H1 (cell line): Measurements from ENCODE around the gene CACNA1A.

Experiments used
- BCL11A ChIP-seq, 2 experiments: IDR thresholded peaks; one replicate each; pipeline ENCODE4 v1.6.1; 2011; ENCODE audit warnings: low read depth in 2 of 2, low read length in 2 of 2, mild to moderate bottlenecking in 2 of 2
- CHD2 ChIP-seq: IDR thresholded peaks from 2 replicates; pipeline ENCODE4 v1.6.1; 2012; ENCODE audit warnings: low read length, improper control_type of control experiment
- CTCF ChIP-seq, 3 experiments: IDR thresholded peaks; 1 replicate in 2 of 3; 2 replicates in 1 of 3; pipeline versions ENCODE4 v1.5.1 to v1.6.1; 2011; ENCODE audit warnings: low read length in 3 of 3, mild to moderate bottlenecking in 3 of 3, inconsistent platforms in 2 of 3, low read depth in 1 of 3, moderate library complexity in 1 of 3; ENCODE audit not compliant: insufficient read depth in 1 of 3; ENCODE audit errors: control extremely low read depth in 1 of 3
- EP300 ChIP-seq, 2 experiments: IDR thresholded peaks; 1 replicate in 1 of 2; 2 replicates in 1 of 2; pipeline ENCODE4 v1.6.1; 2011 to 2012; ENCODE audit warnings: low read depth in 2 of 2, low read length in 2 of 2, mild to moderate bottlenecking in 2 of 2, borderline replicate concordance in 1 of 2, inconsistent platforms in 1 of 2, moderate library complexity in 1 of 2
- HDAC2 ChIP-seq, 2 experiments: fragments of 300-600 bp in 1 of 2; sonication (generic) in 1 of 2; IDR thresholded peaks; 2 replicates each; pipeline ENCODE4 v1.6.1; 2011 to 2012; ENCODE audit warnings: low read depth in 2 of 2, low read length in 2 of 2, mild to moderate bottlenecking in 2 of 2, moderate library complexity in 2 of 2, borderline replicate concordance in 1 of 2, inconsistent platforms in 1 of 2
- MAX ChIP-seq: IDR thresholded peaks from 2 replicates; pipeline ENCODE4 v1.6.1; 2012; ENCODE audit warnings: inconsistent platforms
- POLR2A ChIP-seq, 2 experiments: IDR thresholded peaks; 1 replicate in 1 of 2; 2 replicates in 1 of 2; pipeline ENCODE4 v1.6.1; 2011; ENCODE audit warnings: low read depth in 2 of 2, low read length in 2 of 2, mild to moderate bottlenecking in 2 of 2; ENCODE audit errors: control extremely low read depth in 1 of 2
- SP2 ChIP-seq: IDR thresholded peaks from 2 replicates; pipeline ENCODE4 v1.6.1; 2012; ENCODE audit warnings: mild to moderate bottlenecking, low read length, inconsistent platforms

GRCh38 chr19:13291913-13292312, 214.4 kb downstream of the CACNA1A start:
- TF ChIP-seq CTCF (IDR thresholded peaks at IDR 0.05; ENCODE audit: control extremely low read depth in 1 of 3, insufficient read depth in 1 of 3, low read depth in 1 of 3, low read length in 3 of 3), result no peak
- no peak for TF ChIP-seq CHD2
- TF ChIP-seq BCL11A (IDR thresholded peaks at IDR 0.05; ENCODE audit: low read depth in 2 of 2, low read length in 2 of 2), result no peak
- no peak for TF ChIP-seq MAX
- no peak for TF ChIP-seq POLR2A (IDR thresholded peaks at IDR 0.05; ENCODE audit: control extremely low read depth in 1 of 2, low read depth in 2 of 2, low read length in 2 of 2)
- no peak for TF ChIP-seq HDAC2 (IDR thresholded peaks at IDR 0.05; ENCODE audit: borderline replicate concordance in 1 of 2, low read depth in 2 of 2, low read length in 2 of 2)
- no peak for TF ChIP-seq EP300 (IDR thresholded peaks at IDR 0.05; ENCODE audit: borderline replicate concordance in 1 of 2, low read depth in 2 of 2, low read length in 2 of 2)
- no peak for TF ChIP-seq SP2
